ENCODE measurements around the gene SKAP1. TPM values are rescaled to one million over a fixed set of nuclear protein-coding genes. Genes with fewer than 3 reads are reported as not detected.
"Not testable (repeated sequence)": the region's sequence is repeated elsewhere in the genome, so short reads cannot be mapped to it uniquely, and the experiment has no call there.

SKAP1 gene
- total and polyA plus RNA-seq, 10 donors = 11.5 to 28.9 (median 20.5) TPM

- TF ChIP-seq POLR2A (IDR thresholded peaks at IDR 0.05) (no peak), POLR2AphosphoS5 (IDR thresholded peaks at IDR 0.05) (no peak), CTCF (IDR thresholded peaks at IDR 0.05 in 8 of 11, conservative IDR thresholded peaks at IDR 0.05 in 3 of 11) (no peak)
- H3K9me3 ChIP-seq = no peaks in the 10 kb centered on the region
- DNase-seq = no peak
Observed at GRCh38 chr17:48293319-48294019, 136.5 kb downstream of the SKAP1 start.

GRCh38 chr17:48290378-48290777 lies 139.6 kb downstream of the SKAP1 start:
- TF ChIP-seq POLR2AphosphoS5 (IDR thresholded peaks at IDR 0.05) (no peak), CTCF (IDR thresholded peaks at IDR 0.05 in 8 of 11, conservative IDR thresholded peaks at IDR 0.05 in 3 of 11) (no peak), POLR2A (IDR thresholded peaks at IDR 0.05) (no peak)
- H3K36me3 ChIP-seq = peaks cover 0 to 1% (median 0%) of the 10 kb centered on the region in 6 donors
- intact Hi-C loops (cut with DNase I; ENCODE audit: low total_unique reads) = no loop called here
- no peak for DNase-seq
- H3K9me3 ChIP-seq = no peaks in the 10 kb centered on the region
- H3K4me3 ChIP-seq = no peak overlapping the region
- H3K27me3 ChIP-seq (replicated peaks in 1 of 7) = peaks cover 0 to 31% (median 0%) of the 10 kb centered on the region in 7 donors
- 62 to 77% (median 66%) methylated on average over 2 of the region's 2 CpGs for WGBS, 5 donors
- H3K27ac ChIP-seq = no peak overlapping the region
- H3K4me1 ChIP-seq = peaks cover 0 to 14% (median 10%) of the 10 kb centered on the region in 6 donors

More at GRCh38 chr17:48293319-48294019, 136.5 kb downstream of the SKAP1 start:
- Histone ChIP-seq H3K4me1 (peaks cover 0 to 29% (median 18%) of the 10 kb centered on the region in 6 donors), H3K27ac (no peak overlapping the region), H3K36me3 (no peaks in the 10 kb centered on the region), H3K27me3 (replicated peaks in 1 of 7) (peaks cover 0 to 29% (median 0%) of the 10 kb centered on the region in 7 donors), H3K4me3 (no peak overlapping the region)
- WGBS, 5 donors = 81 to 89% (median 82%) methylated on average over 9 of the region's 9 CpGs
- intact Hi-C loops (cut with DNase I; ENCODE audit: low total_unique reads) = no loop called here

- H3K27me3 ChIP-seq (replicated peaks in 1 of 7) = peaks cover 0 to 31% (median 0%) of the 10 kb centered on the region in 7 donors
- intact Hi-C loops (cut with DNase I; ENCODE audit: low total_unique reads); H3K9me3 ChIP-seq; H3K4me3 ChIP-seq; H3K27ac ChIP-seq; DNase-seq; H3K4me1 ChIP-seq; H3K36me3 ChIP-seq: not testable (repeated sequence)
- 94 to 98% (median 96%) methylated on average over 9 of the region's 9 CpGs for WGBS, 5 donors
Observed at GRCh38 chr17:48286917-48287316, 143.1 kb downstream of the SKAP1 start.

- Histone ChIP-seq H3K27me3 (replicated peaks in 1 of 7) (peaks cover 0 to 21% (median 0%) of the 10 kb centered on the region in 7 donors), H3K36me3 (peaks cover 0 to 5% (median 0%) of the 10 kb centered on the region in 6 donors), H3K4me1 (no peaks in the 10 kb centered on the region), H3K9me3 (no peaks in the 10 kb centered on the region), H3K27ac (no peak overlapping the region), H3K4me3 (no peak overlapping the region)
- intact Hi-C loops (cut with DNase I; ENCODE audit: low total_unique reads) = no loop called here
- DNase-seq = no peak
- TF ChIP-seq CTCF (IDR thresholded peaks at IDR 0.05 in 8 of 11, conservative IDR thresholded peaks at IDR 0.05 in 3 of 11) (no peak), POLR2AphosphoS5 (IDR thresholded peaks at IDR 0.05) (no peak), POLR2A (IDR thresholded peaks at IDR 0.05) (no peak)
Observed at GRCh38 chr17:48285614-48286013, 144.4 kb downstream of the SKAP1 start.
